Tibial nerve (tissue), 4 donors: ENCODE results near the gene NLRP1. TPM values are rescaled to one million over a fixed set of nuclear protein-coding genes. Genes with fewer than 3 reads are reported as not detected.

Source experiments
- DNase-seq, 2 donors: peaks; one replicate each; pipeline ENCODE4 v3.0.0-alpha.2; 2019; ENCODE audit warnings: low spot score in 2 of 2
- H3K27ac ChIP-seq, 4 donors: fragments of 200-600 bp; sonication (generic) in 3 of 4; one replicate each; pipeline ENCODE4 v1.5.1; 2017 to 2019; ENCODE audit warnings: mild to moderate bottlenecking in 1 of 4
- H3K27me3 ChIP-seq, 2 donors: fragments of 200-600 bp; sonication (generic) in 1 of 2; one replicate each; pipeline versions ENCODE4 v1.5.1 to v1.6.0; 2017 to 2019
- H3K36me3 ChIP-seq, 3 donors: fragments of 200-600 bp; sonication (generic); one replicate each; pipeline ENCODE4 v1.5.1; 2018 to 2019
- H3K4me1 ChIP-seq, 4 donors: fragments of 200-600 bp; sonication (generic) in 3 of 4; one replicate each; pipeline ENCODE4 v1.5.1; 2017 to 2019
- H3K4me3 ChIP-seq, 4 donors: fragments of 200-600 bp; sonication (generic) in 3 of 4; one replicate each; pipeline ENCODE4 v1.5.1; 2017 to 2019; ENCODE audit warnings: mild to moderate bottlenecking in 1 of 4, moderate library complexity in 1 of 4
- H3K9me3 ChIP-seq, 4 donors: fragments of 200-600 bp; sonication (generic) in 3 of 4; one replicate each; pipeline ENCODE4 v1.5.1; 2017 to 2019
- CTCF ChIP-seq, 5 experiments: fragments of 200-600 bp in 3 of 5; fragments of 450-650 bp in 2 of 5; sonication (generic) in 3 of 5; IDR thresholded peaks; one replicate each; pipeline ENCODE4 v1.5.1; 2016 to 2019; ENCODE audit warnings: antibody characterized with exemption in 5 of 5, mild to moderate bottlenecking in 3 of 5, moderate library complexity in 2 of 5
- EP300 ChIP-seq, 2 donors: sonication (generic); formaldehyde crosslinking; IDR thresholded peaks; one replicate each; pipeline ENCODE4 v1.6.1; 2017; ENCODE audit warnings: antibody characterized with exemption in 2 of 2, mild to moderate bottlenecking in 1 of 2
- POLR2A ChIP-seq, 2 donors: fragments of 450-650 bp; IDR thresholded peaks; one replicate each; pipeline ENCODE4 v1.6.1; 2017; ENCODE audit warnings: antibody characterized with exemption in 2 of 2, mild to moderate bottlenecking in 2 of 2, moderate library complexity in 2 of 2
- WGBS, 2 donors: methylation state at CpG; one replicate each; pipeline ENCODE4 v1.1.5; 2018; 5-methylcytosine and 5-hydroxymethylcytosine counted together
- total RNA-seq, 4 donors: library from RNA; depleted of rRNA; stranded (reverse); fragments of >200 nt; gene quantifications; one replicate each; pipeline ENCODE4 v1.1.0, GENCODE V29; 2016

Gene NLRP1
- total RNA-seq, 4 donors from 2014 or later, result 33.0 to 52.4 (median 36.6) TPM

GRCh38 chr17:5624211-5624610, 39.9 kb upstream of the NLRP1 start:
- H3K36me3 ChIP-seq, result no peaks in the 10 kb centered on the region
- no peak for DNase-seq
- H3K9me3 ChIP-seq, result no peaks in the 10 kb centered on the region
- no peak overlapping the region for H3K4me3 ChIP-seq
- no peak overlapping the region for H3K27ac ChIP-seq
- no peaks in the 10 kb centered on the region for H3K4me1 ChIP-seq
- no peaks in the 10 kb centered on the region for H3K27me3 ChIP-seq
- TF ChIP-seq CTCF (IDR thresholded peaks at IDR 0.05), result no peak
- TF ChIP-seq POLR2A (IDR thresholded peaks at IDR 0.05), result no peak
- TF ChIP-seq EP300 (IDR thresholded peaks at IDR 0.05), result no peak
- 38% methylated on average over 4 of the region's 4 CpGs for WGBS, 2 donors

GRCh38 chr17:5621729-5622128, 37.4 kb upstream of the NLRP1 start:
- Histone ChIP-seq H3K27ac (no peak overlapping the region), H3K9me3 (no peaks in the 10 kb centered on the region), H3K27me3 (no peaks in the 10 kb centered on the region), H3K4me1 (no peaks in the 10 kb centered on the region), H3K4me3 (no peak overlapping the region), H3K36me3 (no peaks in the 10 kb centered on the region)
- 56 to 73% methylated on average over 2 of the region's 2 CpGs for WGBS, 2 donors
- no peak for DNase-seq
- no peak for TF ChIP-seq CTCF (IDR thresholded peaks at IDR 0.05)
- no peak for TF ChIP-seq POLR2A (IDR thresholded peaks at IDR 0.05)
- no peak for TF ChIP-seq EP300 (IDR thresholded peaks at IDR 0.05)

- Histone ChIP-seq H3K27ac (no peak overlapping the region), H3K27me3 (no peaks in the 10 kb centered on the region), H3K4me3 (no peak overlapping the region), H3K4me1 (no peaks in the 10 kb centered on the region), H3K36me3 (no peaks in the 10 kb centered on the region), H3K9me3 (no peaks in the 10 kb centered on the region)
- DNase-seq, result no peak
- TF ChIP-seq EP300 (IDR thresholded peaks at IDR 0.05), result no peak
- no peak for TF ChIP-seq CTCF (IDR thresholded peaks at IDR 0.05)
- no peak for TF ChIP-seq POLR2A (IDR thresholded peaks at IDR 0.05)
- WGBS, 2 donors, result 70 to 81% methylated on average over 4 of the region's 4 CpGs
These were observed 36.7 kb upstream of the NLRP1 start for GRCh38 chr17:5621026-5621425.

GRCh38 chr17:5619088-5619740, 34.9 kb upstream of the NLRP1 start:
- WGBS, 2 donors, result 78 to 82% methylated on average over 20 of the region's 20 CpGs
- Histone ChIP-seq H3K27ac (no peak overlapping the region), H3K36me3 (no peaks in the 10 kb centered on the region), H3K27me3 (no peaks in the 10 kb centered on the region), H3K4me1 (no peaks in the 10 kb centered on the region), H3K9me3 (no peaks in the 10 kb centered on the region), H3K4me3 (no peak overlapping the region)
- no peak for DNase-seq
- TF ChIP-seq EP300 (IDR thresholded peaks at IDR 0.05) (no peak), CTCF (IDR thresholded peaks at IDR 0.05) (no peak)

- TF ChIP-seq CTCF (IDR thresholded peaks at IDR 0.05), result no peak
- no peak for TF ChIP-seq POLR2A (IDR thresholded peaks at IDR 0.05)
- no peak for TF ChIP-seq EP300 (IDR thresholded peaks at IDR 0.05)
- DNase-seq, result no peak
- H3K9me3 ChIP-seq, result no peaks in the 10 kb centered on the region
- no peaks in the 10 kb centered on the region for H3K27me3 ChIP-seq
- 80 to 81% methylated on average over 2 of the region's 2 CpGs for WGBS, 2 donors
- no peaks in the 10 kb centered on the region for H3K4me1 ChIP-seq
- H3K36me3 ChIP-seq, result no peaks in the 10 kb centered on the region
- H3K27ac ChIP-seq, result no peak overlapping the region
- H3K4me3 ChIP-seq, result no peak overlapping the region
These were observed 34.2 kb upstream of the NLRP1 start for GRCh38 chr17:5618476-5618875.
